Testis (tissue), 3 donors: Measurements from ENCODE around the gene PSD4. TPM values are rescaled to one million over a fixed set of nuclear protein-coding genes. Genes with fewer than 3 reads are reported as not detected.

Source experiments
- DNase-seq: peaks from one replicate; pipeline ENCODE4 v3.0.0-alpha.2; 2019
- H3K27ac ChIP-seq, 2 donors: fragments of 200-600 bp; sonication (generic); one replicate each; pipeline ENCODE4 v1.5.1; 2019
- H3K27me3 ChIP-seq: fragments of 200-600 bp; sonication (generic); one replicate; pipeline ENCODE4 v1.5.1; 2019
- H3K36me3 ChIP-seq: fragments of 200-600 bp; sonication (generic); one replicate; pipeline ENCODE4 v1.5.1; 2017; ENCODE audit warnings: low read depth; ENCODE audit errors: missing control alignments
- H3K4me1 ChIP-seq: fragments of 200-600 bp; sonication (generic); one replicate; pipeline ENCODE4 v1.5.1; 2019
- H3K4me3 ChIP-seq, 2 donors: fragments of 200-600 bp; sonication (generic); one replicate each; pipeline ENCODE4 v1.5.1; 2017 to 2019
- H3K9me3 ChIP-seq: fragments of 200-600 bp; sonication (generic); one replicate; pipeline ENCODE4 v1.5.1; 2017
- CTCF ChIP-seq, 3 experiments: fragments of 450-650 bp in 2 of 3; fragments of 200-600 bp in 1 of 3; sonication (generic) in 1 of 3; IDR thresholded peaks; one replicate each; pipeline ENCODE4 v1.5.1; 2016 to 2019; ENCODE audit warnings: antibody characterized with exemption in 3 of 3, mild to moderate bottlenecking in 2 of 3, moderate library complexity in 1 of 3
- POLR2A ChIP-seq: fragments of 450-650 bp; IDR thresholded peaks from one replicate; pipeline ENCODE4 v1.6.1; 2017; ENCODE audit warnings: antibody characterized with exemption, mild to moderate bottlenecking, moderate library complexity
- WGBS, 2 donors: methylation state at CpG; one replicate each; pipeline ENCODE4 v1.1.5; 2018; 5-methylcytosine and 5-hydroxymethylcytosine counted together
- intact Hi-C: fragments of 100-400 bp; cut with DNase I; formaldehyde crosslinking; loops from one replicate; pipeline ENCODE4 v1.15.1; 2023; ENCODE audit warnings: low total_unique reads
- polyA plus RNA-seq: library from polyadenylated mRNA; stranded (reverse); fragments of 350-450 nt; fragmentation: Illumina TruSeq; extraction: RNeasy Lipid Tissue Mini Kit (QIAGEN cat#74804); gene quantifications from one replicate; pipeline ENCODE4 v1.2.3, GENCODE V29; 2014; ENCODE audit warnings: low read depth, low replicate concordance; ENCODE audit not compliant: insufficient read depth
- total RNA-seq, 2 donors: library from RNA; depleted of rRNA; stranded (reverse); fragments of >200 nt; gene quantifications; one replicate each; pipeline ENCODE4 v1.2.3, GENCODE V29; 2016

PSD4 gene
- total and polyA plus RNA-seq, 3 donors from 2014 or later, result 18.7 to 35.9 (median 22.8) TPM

DNA sequence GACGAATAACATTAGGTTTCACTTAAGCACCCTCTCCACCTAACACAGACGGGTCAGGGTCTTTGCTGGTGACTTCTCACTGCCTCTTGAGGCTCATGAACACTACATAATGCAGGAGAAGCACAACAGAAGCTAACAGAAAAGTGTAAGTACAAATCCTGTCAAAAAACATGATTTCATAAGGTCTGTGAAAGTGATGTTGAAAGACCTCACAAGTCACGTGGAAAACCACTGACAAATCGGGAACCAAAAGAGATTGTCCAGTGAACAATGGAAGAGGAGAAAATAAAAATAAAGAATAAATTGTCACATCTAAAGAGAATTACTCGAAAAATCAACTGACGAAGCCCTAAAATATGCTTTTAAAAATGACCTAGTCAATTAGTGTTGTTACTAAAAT lies 14.0 kb downstream of the PSD4 start:
- no peak for TF ChIP-seq POLR2A
- TF ChIP-seq CTCF (IDR thresholded peaks at IDR 0.05), result no peak

GRCh38 chr2:113190871-113191270 lies 17.1 kb downstream of the PSD4 start:
- no peak for TF ChIP-seq CTCF (IDR thresholded peaks at IDR 0.05)
- no peak for TF ChIP-seq POLR2A

More for the DNA sequence above, 14.0 kb downstream of the PSD4 start:
- no peaks in the 10 kb centered on the region for H3K9me3 ChIP-seq
- H3K27ac ChIP-seq, result no peak overlapping the region
- no peak for DNase-seq
- 80 to 82% methylated on average over 6 of the region's 6 CpGs for WGBS, 2 donors
- H3K27me3 ChIP-seq, result no peaks in the 10 kb centered on the region
- H3K36me3 ChIP-seq, result no peaks in the 10 kb centered on the region
- intact Hi-C loops, result no loop called here
- peaks cover 18% of the 10 kb centered on the region for H3K4me1 ChIP-seq
- H3K4me3 ChIP-seq, result no peak overlapping the region

GRCh38 chr2:113192459-113193100 lies 18.8 kb downstream of the PSD4 start:
- H3K36me3 ChIP-seq, result no peaks in the 10 kb centered on the region
- WGBS, 2 donors, result 90 to 94% methylated on average over 7 of the region's 7 CpGs

More at GRCh38 chr2:113190871-113191270, 17.1 kb downstream of the PSD4 start:
- no peak overlapping the region for H3K4me3 ChIP-seq
- no peaks in the 10 kb centered on the region for H3K36me3 ChIP-seq
- no peaks in the 10 kb centered on the region for H3K27me3 ChIP-seq
- DNase-seq, result no peak
- H3K4me1 ChIP-seq, result peaks cover 6% of the 10 kb centered on the region
- intact Hi-C loops, result no loop called here
- H3K27ac ChIP-seq, result no peak overlapping the region
- 34 to 60% methylated on average over 1 of the region's 1 CpG for WGBS, 2 donors
- no peaks in the 10 kb centered on the region for H3K9me3 ChIP-seq

DNA sequence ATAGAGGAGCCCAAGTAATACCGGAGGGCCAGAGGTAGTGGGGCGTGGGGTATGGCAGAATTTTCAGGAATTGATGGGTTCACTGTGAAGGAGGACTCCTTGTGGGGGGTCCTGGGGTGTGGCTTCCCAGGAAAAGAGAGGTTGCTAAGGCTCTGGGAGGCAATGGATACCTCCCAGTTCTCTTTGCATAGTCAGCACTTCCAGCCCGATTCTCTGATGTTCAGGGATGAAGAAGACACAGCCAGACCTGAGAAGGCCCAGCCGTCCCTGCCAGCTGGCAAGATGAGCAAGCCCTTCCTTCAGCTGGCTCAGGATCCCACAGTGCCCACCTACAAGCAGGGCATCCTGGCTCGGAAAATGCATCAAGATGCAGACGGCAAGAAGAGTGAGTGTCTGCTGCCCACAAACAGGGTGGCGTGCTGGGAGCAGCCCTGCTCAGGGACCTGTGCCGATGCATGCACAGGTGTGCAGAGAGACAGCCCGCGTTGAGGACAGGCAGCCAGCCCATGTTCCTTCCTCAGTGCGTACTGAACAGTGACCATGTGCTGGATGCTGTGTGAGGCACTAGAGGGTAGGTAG lies 22.2 kb downstream of the PSD4 start:
- no peak overlapping the region for H3K4me3 ChIP-seq
- 95 to 96% methylated on average over 7 to 11 of the region's 11 CpGs for WGBS, 2 donors
- H3K27me3 ChIP-seq, result no peaks in the 10 kb centered on the region
- H3K4me1 ChIP-seq, result no peaks in the 10 kb centered on the region
- no peaks in the 10 kb centered on the region for H3K9me3 ChIP-seq
- DNase-seq, result no peak
- H3K36me3 ChIP-seq, result no peaks in the 10 kb centered on the region
- intact Hi-C loops, result no loop called here
- TF ChIP-seq CTCF (IDR thresholded peaks at IDR 0.05) (no peak), POLR2A (no peak)
- H3K27ac ChIP-seq, result no peak overlapping the region

More at GRCh38 chr2:113192459-113193100, 18.8 kb downstream of the PSD4 start:
- Histone ChIP-seq H3K4me1 (no peaks in the 10 kb centered on the region), H3K27ac (no peak overlapping the region), H3K27me3 (no peaks in the 10 kb centered on the region), H3K4me3 (no peak overlapping the region), H3K9me3 (no peaks in the 10 kb centered on the region)
- DNase-seq, result no peak
- intact Hi-C loops, result no loop called here
- TF ChIP-seq POLR2A (no peak), CTCF (IDR thresholded peaks at IDR 0.05) (no peak)

- H3K4me1 ChIP-seq, result no peaks in the 10 kb centered on the region
- no peaks in the 10 kb centered on the region for H3K27me3 ChIP-seq
- no peak overlapping the region for H3K27ac ChIP-seq
- WGBS, 2 donors, result 92 to 95% methylated on average over 4 of the region's 4 CpGs
- no peak for DNase-seq
- intact Hi-C loops, result no loop called here
- TF ChIP-seq POLR2A, result no peak
- no peak for TF ChIP-seq CTCF (IDR thresholded peaks at IDR 0.05)
- no peaks in the 10 kb centered on the region for H3K36me3 ChIP-seq
- H3K4me3 ChIP-seq, result no peak overlapping the region
- no peaks in the 10 kb centered on the region for H3K9me3 ChIP-seq
These were observed 23.1 kb downstream of the PSD4 start for GRCh38 chr2:113196839-113197238.
